Stimulated activated CD8-positive, alpha-beta memory T cell treated with anti-CD3 and anti-CD28 coated beads, Interleukin-12 subunit alpha, Interleukin-12 subunit beta, amount 100 ng/mL, for 24 hours (primary cell): ENCODE measurements around the gene HDAC1.

Experiments used
- DNase-seq: peaks from one replicate; pipeline ENCODE4 v3.0.0-alpha.2; 2020; ENCODE audit errors: extremely low read depth

The HDAC1 gene

DNA sequence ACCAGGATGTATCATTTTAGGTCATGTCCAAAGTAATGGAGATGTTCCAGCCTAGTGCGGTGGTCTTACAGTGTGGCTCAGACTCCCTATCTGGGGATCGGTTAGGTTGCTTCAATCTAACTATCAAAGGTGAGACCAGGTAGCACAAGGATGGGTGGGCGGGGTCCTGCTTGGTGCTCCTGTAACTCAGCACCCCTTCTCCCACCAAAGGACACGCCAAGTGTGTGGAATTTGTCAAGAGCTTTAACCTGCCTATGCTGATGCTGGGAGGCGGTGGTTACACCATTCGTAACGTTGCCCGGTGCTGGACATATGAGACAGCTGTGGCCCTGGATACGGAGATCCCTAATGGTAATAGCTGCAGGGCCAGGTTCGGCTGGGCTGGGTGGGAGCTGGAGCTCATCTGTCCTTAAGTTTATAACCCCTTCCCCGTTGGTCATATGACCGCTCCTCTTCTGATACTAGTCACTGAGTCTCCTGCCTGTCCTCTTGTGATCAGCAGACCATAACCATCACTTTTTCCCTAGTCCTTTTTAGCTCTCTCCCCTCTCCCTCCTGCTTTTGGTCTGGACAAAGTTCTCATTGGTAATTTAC lies 38.8 kb downstream of the HDAC1 start:
- no peak for DNase-seq

DNA sequence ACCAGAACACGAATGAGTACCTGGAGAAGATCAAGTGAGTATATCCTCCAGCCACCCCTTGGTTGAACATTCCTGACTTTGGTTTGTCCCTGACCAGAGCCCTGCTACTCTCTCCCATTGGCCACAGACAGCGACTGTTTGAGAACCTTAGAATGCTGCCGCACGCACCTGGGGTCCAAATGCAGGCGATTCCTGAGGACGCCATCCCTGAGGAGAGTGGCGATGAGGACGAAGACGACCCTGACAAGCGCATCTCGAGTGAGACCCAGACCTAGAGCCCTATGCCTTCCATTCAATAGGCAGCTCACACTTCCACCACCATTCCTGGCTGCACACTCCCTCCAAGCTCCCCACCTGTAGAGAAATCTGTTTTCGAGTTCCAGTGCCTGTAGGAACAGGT lies 39.7 kb downstream of the HDAC1 start:
- DNase-seq, result no peak

DNA sequence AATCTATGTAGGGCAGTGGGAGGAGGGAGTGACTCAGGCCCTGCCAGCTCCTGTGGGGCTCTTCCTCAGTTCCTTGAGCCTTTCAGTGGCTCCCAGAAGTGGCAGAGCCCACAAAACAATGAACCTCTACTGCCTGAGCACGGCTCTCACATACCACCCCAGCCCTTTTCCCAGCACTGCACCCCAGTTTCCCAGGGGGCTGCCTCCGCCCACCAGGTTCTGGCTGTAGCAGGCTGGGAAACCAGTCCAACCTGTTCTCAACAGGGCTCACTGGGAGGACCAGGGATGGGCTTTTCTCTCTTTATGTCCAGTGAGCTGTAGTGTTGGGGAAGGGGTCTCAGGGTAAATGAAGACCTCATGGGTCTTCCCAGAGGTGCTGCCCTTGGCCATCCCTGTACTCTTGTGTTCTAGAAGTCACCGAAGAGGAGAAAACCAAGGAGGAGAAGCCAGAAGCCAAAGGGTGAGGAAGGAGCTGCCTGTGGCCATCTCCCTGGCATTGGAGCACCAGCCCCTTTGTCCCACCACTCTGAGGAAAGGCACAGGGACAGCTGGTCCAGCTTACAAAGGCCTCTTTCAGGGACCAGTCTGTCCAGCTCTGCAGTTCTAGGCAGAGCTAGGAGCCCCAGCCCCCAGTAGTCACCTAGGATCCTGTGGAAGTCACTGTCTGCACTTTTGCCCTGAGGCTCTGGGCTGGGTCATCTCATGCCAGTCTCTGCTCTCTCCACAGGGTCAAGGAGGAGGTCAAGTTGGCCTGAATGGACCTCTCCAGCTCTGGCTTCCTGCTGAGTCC lies 40.6 kb downstream of the HDAC1 start:
- no peak for DNase-seq

DNA sequence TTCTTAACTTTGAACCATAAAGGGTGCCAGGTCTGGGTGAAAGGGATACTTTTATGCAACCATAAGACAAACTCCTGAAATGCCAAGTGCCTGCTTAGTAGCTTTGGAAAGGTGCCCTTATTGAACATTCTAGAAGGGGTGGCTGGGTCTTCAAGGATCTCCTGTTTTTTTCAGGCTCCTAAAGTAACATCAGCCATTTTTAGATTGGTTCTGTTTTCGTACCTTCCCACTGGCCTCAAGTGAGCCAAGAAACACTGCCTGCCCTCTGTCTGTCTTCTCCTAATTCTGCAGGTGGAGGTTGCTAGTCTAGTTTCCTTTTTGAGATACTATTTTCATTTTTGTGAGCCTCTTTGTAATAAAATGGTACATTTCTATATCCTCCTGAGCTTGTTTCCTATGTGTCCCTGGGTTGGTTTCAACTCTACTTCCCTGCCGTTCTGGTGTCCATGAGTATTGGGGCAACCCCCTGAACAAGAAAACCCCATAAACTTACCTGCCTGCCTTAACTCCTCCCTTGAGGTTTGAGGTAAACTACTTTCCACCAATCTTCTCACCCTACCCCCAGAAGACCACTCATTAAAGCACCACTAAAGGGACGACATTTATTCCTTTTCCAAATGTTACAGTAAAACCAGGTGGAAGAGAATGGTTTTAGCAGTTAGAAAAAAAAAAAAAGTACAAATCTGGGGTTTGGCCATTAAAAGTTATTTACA lies 41.5 kb downstream of the HDAC1 start:
- no peak for DNase-seq

DNA sequence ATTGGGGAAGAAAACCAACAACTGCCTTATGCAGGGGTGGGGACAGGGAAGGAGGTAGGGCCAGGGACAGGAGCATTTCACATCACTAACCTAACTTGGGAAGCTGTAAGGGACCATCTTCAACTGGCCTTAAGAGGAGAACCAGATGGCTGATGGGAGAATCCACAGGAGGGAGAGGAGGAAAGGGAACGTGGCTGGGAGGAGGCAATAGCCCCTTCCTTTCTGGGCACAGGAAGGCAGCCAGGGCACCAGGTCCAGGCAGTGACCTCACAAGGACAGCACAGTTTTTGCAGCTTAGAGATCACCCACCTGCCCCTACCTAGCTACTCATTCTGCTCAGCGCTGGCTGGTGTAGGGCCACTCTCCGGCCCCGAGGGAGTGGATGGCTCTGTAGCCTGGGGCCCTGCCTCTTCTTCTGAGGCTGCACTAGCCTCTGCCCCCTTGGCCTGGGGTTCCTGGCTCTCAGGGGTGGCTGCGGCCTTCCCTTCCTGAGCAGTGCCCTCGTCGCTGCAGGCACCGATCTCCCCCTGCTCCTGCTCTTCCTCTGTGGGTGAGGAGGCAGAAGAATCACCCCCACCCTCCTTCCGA lies 42.5 kb downstream of the HDAC1 start:
- DNase-seq, result no peak

DNA sequence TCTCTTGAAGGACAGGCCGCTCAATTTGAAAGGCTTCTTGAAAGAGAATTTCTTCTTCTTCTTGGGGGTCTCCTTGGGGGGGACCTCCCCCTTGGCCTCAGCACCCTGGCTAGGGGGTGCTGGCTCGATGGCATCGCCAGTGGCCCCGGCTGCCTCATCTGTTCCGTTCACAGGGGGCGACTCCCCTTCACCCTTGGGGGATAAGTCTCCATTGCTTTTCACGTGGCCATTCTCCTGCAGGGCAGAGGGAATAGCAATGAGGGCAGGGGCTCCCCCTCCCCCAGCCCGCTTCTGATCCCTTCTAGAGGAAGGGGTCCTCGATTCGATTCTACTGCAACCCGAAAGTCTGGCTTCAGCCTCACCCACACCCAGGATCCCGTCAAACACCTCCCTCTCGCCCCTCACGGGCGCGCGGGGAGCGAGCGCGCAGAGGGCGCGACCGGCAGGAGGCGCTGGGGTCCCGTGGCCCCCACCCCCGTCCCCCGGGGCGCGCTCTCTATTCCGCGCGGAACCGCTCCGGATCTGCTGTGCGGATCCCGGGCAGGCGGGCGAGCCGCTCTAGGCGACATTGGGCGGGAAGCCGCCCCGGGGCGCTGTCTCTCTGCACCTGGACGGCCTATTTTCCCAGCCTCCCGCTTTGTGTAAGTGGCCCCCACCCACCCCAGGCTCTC lies 43.1 kb downstream of the HDAC1 start:
- no peak for DNase-seq

DNA sequence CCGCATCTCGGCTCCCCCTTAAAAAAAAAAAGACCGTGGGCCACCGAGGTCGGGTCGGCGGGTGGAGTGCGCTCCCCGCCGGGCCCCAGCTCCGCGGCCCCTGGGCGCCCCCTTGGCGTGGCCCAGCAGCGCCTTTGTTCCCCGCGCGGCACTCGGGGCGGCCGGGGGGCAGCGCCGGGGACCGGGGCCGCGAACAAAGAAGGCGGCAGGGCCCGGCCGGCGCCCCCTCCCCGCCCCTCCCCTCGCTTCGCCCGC lies 43.6 kb downstream of the HDAC1 start:
- DNase-seq, result no peak

DNA sequence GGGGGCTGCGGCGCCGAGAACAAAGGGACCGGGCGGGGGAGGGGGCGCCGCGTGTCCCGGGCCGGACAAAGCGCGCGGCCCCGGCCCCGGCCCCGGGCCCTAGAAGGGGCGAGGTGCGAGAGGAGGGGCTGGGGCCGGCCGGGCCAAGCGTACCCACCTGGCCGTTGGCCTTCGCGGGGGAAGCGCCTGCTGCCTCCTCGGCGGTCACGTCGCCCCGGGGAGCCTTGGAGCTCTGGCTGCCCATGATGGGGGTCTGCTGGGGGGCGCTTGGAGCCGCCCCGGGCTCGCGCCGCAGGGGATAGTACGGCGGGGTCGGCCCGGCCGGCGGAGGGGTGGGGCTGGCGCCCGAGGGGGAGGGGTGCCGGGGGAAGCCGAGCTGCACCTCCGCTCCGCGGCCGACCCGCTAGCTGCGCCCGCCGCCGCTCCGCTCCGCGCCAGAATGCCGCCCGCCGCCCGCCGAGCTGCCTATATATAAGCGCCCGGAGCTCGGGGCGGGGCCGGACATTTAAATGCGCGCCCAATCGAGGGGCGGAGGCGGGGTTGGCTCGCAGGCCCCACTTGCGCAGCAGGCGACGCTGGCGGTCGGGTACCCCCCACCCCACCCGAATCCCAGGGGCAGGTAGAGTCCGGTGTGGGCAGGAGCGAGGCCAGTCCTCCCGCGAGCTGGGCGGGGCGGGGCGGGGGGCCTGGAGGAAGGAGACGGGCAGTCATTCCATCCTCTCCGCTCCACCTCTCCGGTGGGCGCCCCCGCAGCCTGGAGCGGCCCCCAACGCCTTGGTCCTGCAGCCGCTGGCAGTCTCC lies 44.1 kb downstream of the HDAC1 start, which contains the start of gene MARCKSL1:
Gene MARCKSL1, minus strand, starts transcription at position 444 of the 801 bp plus-strand sequence. Its CDS starts 200 bp downstream, at position 244.
- peak; percentile 53 for DNase-seq

DNA sequence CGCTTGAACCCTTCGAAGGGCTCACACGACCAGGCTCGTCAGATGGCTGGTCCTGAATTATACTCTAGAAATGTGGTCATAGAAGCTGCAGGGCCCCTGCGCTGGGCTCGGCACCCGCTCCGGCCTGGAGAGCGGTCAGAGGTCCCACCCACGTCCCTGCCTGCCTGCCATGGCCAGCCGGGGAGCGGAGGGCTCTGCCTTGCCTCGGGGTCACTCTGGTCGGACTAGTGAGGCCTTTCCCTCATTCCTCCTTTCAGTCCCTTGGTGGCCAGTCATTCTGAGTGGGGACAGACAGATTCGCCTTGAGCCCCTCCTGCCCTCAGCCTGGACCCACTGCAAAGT lies 44.7 kb downstream of the HDAC1 start:
- no peak for DNase-seq

DNA sequence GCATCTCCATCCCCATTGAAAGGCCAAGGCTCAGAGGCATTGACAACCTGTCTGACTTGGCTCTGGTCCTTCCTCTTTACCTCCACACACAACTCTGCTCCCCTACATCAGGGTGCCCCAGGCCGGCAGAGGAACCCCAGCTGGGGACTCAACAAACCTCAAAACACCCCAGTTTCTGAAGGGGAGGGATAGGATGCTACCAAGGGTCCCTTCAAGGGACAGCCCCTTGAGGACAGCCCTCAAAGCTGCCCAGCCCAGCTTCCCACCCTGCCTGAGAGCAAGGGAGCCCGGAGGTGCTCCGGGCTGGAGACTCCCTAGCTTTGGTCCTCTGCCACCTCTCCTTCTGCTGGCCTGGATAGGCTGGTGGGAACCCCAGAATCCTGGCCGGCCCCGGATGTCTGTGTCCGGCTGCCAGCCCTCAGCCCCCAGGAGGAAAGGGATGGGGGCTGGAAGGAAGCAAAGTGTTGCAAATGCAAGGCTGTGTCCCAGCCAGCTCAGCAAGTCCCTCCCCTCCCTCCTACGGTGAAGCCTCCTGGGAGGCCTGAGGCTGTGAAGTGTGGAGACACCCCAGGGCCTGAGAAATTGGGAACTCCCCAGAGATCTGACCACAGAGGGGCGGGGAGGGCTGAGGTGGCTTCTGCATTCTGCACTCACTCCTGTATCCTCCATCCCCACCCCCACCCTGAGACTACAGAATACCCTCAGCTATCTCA lies 45.2 kb downstream of the HDAC1 start:
- no peak for DNase-seq

DNA sequence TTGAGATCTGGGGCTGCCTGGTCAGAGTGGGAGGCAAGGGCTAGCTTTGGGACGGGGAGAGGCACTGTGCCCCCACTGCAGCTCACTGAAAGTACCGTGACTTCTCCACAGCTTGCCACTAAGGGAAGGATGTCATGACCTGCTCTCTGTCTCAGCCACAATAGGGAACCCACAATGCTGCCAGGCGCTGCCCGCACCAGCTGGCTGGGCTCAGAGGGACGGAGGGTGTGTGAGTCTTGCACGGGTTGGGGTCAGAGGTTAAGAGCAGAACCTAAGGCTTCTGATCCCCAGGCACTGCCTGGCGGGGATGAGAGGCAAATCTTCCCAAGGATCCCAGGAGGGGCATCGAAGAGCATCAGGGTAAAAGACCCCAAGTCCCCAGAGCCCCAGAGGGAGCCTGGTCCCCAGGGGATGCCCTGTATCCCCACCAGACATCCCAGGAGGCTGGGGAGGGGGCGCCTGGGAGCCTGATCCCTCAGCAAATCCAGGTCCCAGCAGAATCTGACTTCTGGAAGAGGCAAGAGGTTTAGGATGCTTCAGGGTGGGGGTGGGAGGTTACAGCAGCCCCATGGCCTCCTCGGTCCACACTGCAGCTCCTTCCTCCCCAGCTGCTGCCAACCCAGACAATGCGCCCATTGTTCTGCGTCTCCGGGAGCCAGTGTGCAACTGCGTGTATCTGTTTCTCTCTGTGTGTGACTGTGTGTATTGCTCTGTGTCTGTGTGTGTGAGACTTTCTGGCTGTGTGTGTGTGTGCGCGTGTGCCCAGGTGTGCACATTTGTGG lies 46.2 kb downstream of the HDAC1 start:
- no peak for DNase-seq

DNA sequence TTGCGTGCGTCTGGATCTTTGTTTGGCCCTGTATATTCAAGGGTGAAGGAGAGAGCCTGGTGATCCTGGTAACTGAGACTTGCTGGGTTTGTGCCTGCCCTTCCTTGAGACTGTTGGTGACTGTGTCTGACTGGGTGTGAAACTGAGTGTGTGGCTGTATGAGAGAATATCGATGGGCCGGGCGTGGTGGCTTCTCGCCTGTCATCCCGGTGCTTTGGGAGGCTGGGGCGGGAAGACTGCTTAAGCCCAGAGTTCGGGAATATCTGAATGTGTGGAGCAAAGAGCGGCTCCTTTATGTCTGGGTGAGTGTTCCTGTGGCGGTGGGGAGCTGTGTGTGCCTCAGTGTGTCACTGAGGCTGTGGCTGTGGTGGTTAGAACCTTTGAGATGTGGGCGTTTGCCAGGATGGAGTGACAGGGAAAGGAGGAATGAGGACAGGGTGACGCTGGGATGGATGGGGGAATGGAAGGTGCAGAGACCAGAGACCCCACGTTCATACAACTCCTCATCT lies 46.8 kb downstream of the HDAC1 start:
- no peak for DNase-seq

DNA sequence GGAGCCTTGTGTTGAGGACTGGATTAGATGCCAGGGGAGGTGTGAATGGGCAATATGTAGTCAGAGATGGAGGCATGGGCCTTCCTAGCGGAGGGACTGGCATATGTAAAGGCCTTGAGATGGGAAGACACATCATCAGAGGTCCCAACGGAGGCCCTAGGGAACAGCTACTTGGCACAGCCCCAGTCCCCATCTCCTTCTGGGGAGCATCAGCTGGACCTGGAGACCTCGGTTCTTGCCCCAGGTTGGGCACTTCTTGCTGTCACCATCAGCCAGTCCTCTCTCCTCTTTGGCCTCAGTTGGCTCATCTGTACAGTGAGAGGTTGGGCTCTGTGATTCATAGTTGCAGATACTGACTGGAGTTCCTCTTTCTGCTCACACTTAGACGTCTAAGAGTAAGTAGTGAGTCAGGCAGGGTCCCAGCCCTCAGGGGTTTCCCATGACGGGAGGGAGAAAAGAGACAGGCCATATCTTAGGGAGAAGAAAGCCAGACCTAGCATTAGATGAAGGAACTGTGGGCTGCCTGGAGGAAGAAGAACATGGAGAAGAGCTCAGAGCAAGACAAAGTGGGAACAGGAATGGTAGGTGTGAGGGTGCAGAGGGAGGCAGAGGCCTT lies 47.6 kb downstream of the HDAC1 start:
- DNase-seq, result no peak

DNA sequence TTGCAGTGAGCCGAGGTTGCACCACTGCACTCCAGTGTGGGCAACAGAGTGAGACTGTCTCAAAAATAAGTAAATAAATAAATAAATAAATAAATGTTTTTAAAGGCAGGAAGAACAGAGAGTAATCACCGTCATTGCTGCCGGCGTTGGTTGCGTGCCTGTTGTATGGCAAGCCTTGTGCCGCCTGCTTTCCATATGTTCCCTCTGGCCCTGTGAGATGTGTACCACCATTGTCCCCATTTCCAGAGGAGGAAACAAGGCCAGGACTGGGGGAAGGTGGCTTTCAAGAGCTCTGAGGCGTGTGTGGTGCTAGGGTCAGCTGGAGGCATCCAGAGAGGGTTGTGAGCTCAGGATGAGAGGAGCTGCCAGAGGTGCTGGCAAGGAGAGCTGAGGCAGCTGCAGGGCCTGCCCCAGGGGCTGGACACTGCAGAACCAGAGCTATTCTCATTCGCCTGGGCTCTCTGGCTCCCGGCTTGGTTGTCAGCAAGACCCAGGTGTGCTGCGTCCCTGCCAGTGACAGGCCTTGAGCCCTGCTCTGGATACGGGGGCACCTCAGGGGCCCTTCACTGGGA lies 49.4 kb downstream of the HDAC1 start:
- DNase-seq, result no peak

DNA sequence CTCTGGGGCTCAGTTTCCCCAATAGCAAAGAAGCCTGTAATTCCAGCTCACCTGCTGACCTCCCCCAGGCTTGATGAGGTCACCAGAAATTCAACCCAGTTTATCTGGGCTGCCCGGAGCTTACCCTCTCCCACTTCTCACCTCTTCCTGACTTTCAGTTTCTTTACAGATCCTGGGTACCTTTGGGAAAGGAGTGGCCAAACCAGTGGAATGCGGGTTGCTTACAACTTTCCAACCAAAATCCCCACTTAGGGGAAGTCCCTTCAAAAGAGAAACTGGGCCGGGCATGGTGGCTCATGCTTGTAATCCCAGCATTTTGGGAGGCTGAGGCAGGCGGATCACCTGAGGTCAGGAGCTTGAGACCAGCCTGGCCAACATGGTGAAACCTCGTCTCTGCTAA lies 50.1 kb downstream of the HDAC1 start:
- DNase-seq, result no peak

DNA sequence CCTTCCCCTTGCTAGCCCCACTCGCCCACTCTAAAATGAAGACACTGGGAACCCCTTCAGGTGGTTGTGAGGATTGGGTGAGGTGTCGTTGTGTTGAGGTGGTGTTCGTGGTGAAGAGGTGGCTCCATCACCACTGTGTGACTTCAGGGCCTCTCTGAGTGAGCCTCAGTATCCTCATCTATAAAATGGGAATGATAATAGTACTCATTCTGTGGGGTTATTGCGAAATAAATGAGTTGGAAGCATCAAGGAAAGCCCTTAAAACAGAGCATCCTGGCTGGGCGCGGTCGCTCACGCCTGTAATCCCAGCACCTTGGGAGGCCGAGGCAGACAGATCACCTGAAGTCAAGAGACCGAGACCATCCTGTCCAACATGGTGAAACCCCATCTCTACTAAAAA lies 50.8 kb downstream of the HDAC1 start:
- DNase-seq, result no peak

DNA sequence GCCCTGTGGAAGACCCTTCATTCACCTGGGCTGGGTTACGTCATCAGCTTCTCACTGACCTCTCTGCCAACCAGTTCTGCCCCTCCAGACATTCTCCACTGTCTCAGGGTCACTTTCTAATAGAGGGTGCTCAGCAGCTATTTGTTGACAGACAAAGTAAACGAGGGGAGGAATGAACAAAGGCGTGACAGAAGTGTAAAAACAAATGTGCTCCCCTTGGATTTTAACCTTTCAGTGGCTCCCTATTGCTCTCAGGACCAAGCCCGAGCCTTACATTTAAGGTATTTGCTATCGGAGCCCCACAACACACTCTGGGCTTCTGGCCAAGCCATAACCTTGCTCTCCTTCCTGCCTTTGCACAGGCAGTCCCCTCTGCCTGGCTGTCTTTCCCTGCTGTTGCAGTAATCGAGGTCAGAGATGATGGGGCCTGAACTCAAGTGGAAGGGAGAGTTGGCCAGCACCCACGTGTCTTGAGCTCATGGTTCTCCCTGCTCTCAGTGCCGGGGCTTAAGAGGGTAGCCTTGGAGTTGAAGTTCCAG lies 53.5 kb downstream of the HDAC1 start:
- DNase-seq, result no peak

DNA sequence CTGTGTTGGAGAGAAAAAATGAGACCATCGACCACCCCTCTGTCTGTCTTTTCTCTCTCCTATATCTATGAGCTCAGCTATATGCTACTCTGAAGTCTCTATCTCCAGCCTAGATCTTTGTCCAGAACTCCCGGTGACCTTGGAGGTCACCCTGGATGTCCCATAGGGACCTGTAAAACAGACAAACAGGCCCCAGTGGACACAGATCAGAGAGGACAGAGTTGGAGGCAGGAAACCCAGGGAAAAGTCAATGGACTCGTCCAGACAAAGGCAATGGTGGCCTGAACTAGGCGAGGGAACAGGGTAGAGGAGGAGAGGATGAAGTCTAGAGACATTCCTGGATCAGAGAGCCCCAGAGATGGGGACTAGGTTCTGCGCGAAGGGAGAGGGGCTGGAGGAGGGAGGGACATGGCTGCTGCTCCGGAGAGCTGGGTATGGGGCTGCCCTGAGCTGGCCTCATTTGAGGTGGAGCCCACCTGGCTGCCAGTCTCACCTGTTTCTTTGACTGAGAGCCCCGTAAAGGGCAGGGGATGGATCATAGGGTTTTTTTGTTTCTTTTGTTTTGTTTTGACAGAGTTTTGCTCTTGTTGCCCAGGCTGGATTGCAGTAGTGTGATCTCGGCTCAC lies 54.8 kb downstream of the HDAC1 start:
- no peak for DNase-seq
